HCT116 (cell line): ENCODE data around the gene FAM110C.

ENCODE experiments used
- CTCF ChIP-seq, 3 experiments: fragments of 200-600 bp in 1 of 3; sonication (generic) in 1 of 3; IDR thresholded peaks in 2 of 3; conservative IDR thresholded peaks in 1 of 3; 2 replicates each; pipeline ENCODE4 v1.5.1; 2012 to 2017; ENCODE audit warnings: low read depth in 2 of 3, low read length in 2 of 3, antibody characterized with exemption in 1 of 3, borderline replicate concordance in 1 of 3, control low read depth in 1 of 3, mild to moderate bottlenecking in 1 of 3, mixed read lengths in 1 of 3, mixed run types in 1 of 3, moderate library complexity in 1 of 3; ENCODE audit not compliant: insufficient read depth in 1 of 3
- EZH2 ChIP-seq: fragments of 200-600 bp; sonication (generic); IDR thresholded peaks from 2 replicates; pipeline ENCODE4 v1.6.1; 2017; ENCODE audit warnings: antibody characterized with exemption, mixed run types
- JUND ChIP-seq: IDR thresholded peaks from 2 replicates; pipeline ENCODE4 v1.6.1; 2012
- MAX ChIP-seq: IDR thresholded peaks from 2 replicates; pipeline ENCODE4 v1.6.1; 2012
- POLR2A ChIP-seq: IDR thresholded peaks from 2 replicates; pipeline ENCODE4 v1.7.0; 2011; ENCODE audit warnings: borderline replicate concordance; ENCODE audit not compliant: insufficient read depth, insufficient read length; ENCODE audit errors: extremely low read depth
- POLR2AphosphoS5 ChIP-seq: IDR thresholded peaks from 2 replicates; pipeline ENCODE4 v1.6.1; 2011; ENCODE audit warnings: mild to moderate bottlenecking, low read depth, low read length, moderate library complexity
- REST ChIP-seq: IDR thresholded peaks from 2 replicates; pipeline ENCODE4 v1.6.1; 2012; ENCODE audit warnings: low read depth
- SIN3A ChIP-seq: IDR thresholded peaks from 2 replicates; pipeline ENCODE4 v1.6.1; 2012; ENCODE audit warnings: low read depth
- SP1 ChIP-seq: IDR thresholded peaks from 2 replicates; pipeline ENCODE4 v1.6.1; 2012; ENCODE audit warnings: low read depth
- ZBTB33 ChIP-seq: IDR thresholded peaks from 2 replicates; pipeline ENCODE4 v1.6.1; 2011; ENCODE audit warnings: mild to moderate bottlenecking, low read length, moderate library complexity; ENCODE audit not compliant: insufficient replicate concordance; ENCODE audit errors: extremely low read depth
- ZNF274 ChIP-seq: fragments of 200-500 bp; sonication (Bioruptor generic); IDR thresholded peaks from 2 replicates; pipeline ENCODE4 v1.6.1; 2014; ENCODE audit warnings: mild to moderate bottlenecking, low read depth, low read length, inconsistent platforms

GRCh38 chr2:65121-65520 is 18.8 kb upstream of the FAM110C start:
- TF ChIP-seq POLR2A (no peak), MAX (no peak), ZBTB33 (no peak), JUND (no peak), CTCF (IDR thresholded peaks at IDR 0.05 in 2 of 3, conservative IDR thresholded peaks at IDR 0.05 in 1 of 3; ENCODE audit: borderline replicate concordance in 1 of 3, insufficient read depth in 1 of 3, low read depth in 2 of 3, low read length in 2 of 3) (no peak), ZNF274 (no peak), REST (no peak), POLR2AphosphoS5 (no peak), SP1 (no peak), EZH2 (no peak), SIN3A (no peak)
